Prostate gland (tissue), 2 donors: ENCODE data around the gene PRR19.

Experiments used
- POLR2A ChIP-seq: fragments of 450-650 bp; IDR thresholded peaks from one replicate; pipeline ENCODE4 v1.6.1; 2016; ENCODE audit warnings: antibody characterized with exemption, mild to moderate bottlenecking
- TF ChIP-seq, protein P1 (sequence below), 4 experiments: fragments of 200-600 bp in 2 of 4; fragments of 450-650 bp in 2 of 4; sonication (generic) in 2 of 4; IDR thresholded peaks; 1 replicate in 3 of 4; 2 replicates in 1 of 4; pipeline ENCODE4 v1.5.1; 2016 to 2019; ENCODE audit warnings: antibody characterized with exemption in 4 of 4, mild to moderate bottlenecking in 2 of 4, moderate library complexity in 2 of 4

DNA sequence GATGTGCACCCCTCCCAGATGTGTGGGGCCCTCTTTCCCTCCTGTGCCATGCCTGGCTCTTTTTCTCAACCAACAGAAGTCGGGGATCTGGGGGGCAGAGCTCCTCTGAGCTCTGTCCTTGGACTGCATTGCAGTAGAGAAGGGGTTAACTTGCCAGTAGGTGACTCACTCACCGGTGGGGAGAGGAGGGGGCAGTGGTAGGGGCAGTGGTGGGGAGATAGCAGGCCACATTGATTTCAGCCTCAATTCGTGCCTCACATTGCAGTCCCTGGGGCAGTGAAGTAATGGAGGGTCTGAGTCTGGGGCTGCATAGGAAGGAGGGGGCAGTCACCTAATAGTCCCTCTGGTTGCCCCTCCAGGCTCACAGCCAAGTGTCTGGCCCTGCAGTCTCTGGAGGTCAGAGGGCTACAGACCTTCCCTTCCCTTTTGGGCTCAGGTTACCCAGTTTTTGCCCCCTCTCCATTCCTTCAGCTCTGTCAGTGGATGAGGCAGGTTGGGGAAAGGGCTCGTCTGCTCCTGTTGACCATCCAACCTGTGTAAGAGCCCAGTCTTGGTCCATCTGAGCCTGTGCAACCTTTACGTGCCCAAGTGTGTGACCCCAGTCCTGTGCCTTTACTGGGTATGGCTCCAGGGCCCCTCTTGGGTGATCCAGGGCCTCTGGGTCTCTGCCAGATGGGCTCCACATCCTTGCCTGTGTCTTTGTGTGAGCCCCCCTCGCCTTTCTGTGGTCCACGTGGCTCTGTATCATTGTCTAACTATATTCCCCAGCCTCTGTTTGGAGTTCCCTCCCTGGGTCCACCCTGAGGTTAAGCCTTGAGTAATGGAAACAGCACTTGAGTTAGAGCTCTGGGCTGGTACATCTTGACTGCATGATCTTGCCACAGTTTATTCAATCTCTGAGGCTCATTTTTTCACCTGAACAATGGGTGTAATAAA is 19.8 kb upstream of the PRR19 start:
- TF ChIP-seq POLR2A: no peak
- TF ChIP-seq, protein P1, sequence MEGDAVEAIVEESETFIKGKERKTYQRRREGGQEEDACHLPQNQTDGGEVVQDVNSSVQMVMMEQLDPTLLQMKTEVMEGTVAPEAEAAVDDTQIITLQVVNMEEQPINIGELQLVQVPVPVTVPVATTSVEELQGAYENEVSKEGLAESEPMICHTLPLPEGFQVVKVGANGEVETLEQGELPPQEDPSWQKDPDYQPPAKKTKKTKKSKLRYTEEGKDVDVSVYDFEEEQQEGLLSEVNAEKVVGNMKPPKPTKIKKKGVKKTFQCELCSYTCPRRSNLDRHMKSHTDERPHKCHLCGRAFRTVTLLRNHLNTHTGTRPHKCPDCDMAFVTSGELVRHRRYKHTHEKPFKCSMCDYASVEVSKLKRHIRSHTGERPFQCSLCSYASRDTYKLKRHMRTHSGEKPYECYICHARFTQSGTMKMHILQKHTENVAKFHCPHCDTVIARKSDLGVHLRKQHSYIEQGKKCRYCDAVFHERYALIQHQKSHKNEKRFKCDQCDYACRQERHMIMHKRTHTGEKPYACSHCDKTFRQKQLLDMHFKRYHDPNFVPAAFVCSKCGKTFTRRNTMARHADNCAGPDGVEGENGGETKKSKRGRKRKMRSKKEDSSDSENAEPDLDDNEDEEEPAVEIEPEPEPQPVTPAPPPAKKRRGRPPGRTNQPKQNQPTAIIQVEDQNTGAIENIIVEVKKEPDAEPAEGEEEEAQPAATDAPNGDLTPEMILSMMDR (IDR thresholded peaks at IDR 0.05): no peak
